HG03103 (cell line): ENCODE measurements around the gene MAGEA10.

Experiments
- ATAC-seq: cut with Tn5 transposase; IDR thresholded peaks from one replicate; pipeline ENCODE4 v1.9.1; 2021; ENCODE audit warnings: low read depth; ENCODE audit not compliant: unreplicated experiment

MAGEA10 gene

DNA sequence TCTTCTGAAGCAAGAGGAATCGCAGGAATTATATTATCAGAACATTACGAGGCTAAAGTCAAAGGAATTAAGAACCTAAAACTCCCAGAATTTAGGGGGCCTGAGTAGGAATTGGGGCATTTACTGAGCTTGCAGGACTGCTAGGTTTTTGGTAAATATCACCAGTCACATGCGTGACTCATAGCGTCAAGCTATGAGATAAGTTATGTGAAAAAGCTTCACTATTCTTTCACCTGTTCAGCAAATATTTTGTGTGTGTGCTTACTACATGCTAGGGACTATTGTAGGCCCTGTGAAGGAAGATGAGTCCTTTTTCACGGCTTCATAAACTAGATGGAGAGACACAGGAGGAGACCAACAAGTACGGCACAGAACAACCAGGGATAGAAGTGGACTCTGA is 52.2 kb downstream of the MAGEA10 start:
- ATAC-seq, result no peak
